ENCODE measurements around the gene RNF44.
"Not testable (repeated sequence)": the region's sequence is repeated elsewhere in the genome, so short reads cannot be mapped to it uniquely, and the experiment has no call there.

The RNF44 gene

DNA sequence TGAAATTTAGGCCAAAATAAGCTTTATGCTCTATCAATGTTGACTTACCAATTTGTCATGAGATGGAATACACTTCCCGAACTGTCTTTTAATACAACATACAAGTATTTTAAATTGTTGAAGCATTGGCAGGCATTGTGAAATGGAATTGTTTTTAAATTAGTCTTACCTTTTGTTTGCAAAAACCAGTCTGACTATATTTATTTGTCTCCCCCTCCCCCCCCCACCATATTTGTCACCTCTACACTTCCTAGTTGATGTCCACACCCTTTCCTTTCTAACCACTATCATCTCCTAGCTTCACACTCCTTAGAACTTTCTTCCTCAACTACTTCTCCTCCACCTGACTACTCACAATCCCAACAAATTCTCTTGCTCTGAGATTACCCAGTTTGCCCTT, 48.1 kb downstream of the RNF44 start:
- Histone ChIP-seq H3K9me3 (ENCODE audit: low read length) (no peaks in the 10 kb centered on the region), H3K36me3 (ENCODE audit: insufficient read depth, low read length) (peaks cover 79% of the 10 kb centered on the region), H2AFZ (ENCODE audit: low read depth, low read length) (no peak overlapping the region), H3K4me1 (ENCODE audit: insufficient read depth, low read length) (no peaks in the 10 kb centered on the region), H3K27me3 (ENCODE audit: insufficient read depth, low read length) (no peaks in the 10 kb centered on the region), H3K4me3 (ENCODE audit: low read length) (no peak overlapping the region)

DNA sequence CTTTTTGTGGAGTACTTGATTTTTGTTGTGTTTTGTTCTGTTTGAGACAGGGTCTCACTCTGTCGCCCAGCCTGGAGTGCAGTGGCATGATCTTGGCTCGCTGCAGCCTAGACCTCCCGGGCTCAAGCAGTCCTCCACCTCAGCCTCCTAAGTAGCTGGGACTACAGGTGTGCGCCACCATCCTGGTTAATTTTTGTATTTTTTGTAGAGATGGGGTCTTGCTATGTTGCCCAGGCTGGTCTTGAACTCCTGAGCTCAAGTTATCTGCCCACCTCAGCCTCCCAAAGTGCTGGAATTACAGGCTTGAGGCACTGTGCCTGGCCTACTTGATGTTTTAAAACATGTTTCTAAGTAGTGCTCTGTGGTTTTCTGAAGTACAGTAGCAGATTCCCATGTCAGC, 50.0 kb downstream of the RNF44 start:
- H2AFZ ChIP-seq (ENCODE audit: low read depth, low read length); H3K4me3 ChIP-seq (ENCODE audit: low read length); H3K9me3 ChIP-seq (ENCODE audit: low read length); H3K4me1 ChIP-seq (ENCODE audit: insufficient read depth, low read length); H3K27me3 ChIP-seq (ENCODE audit: insufficient read depth, low read length): not testable (repeated sequence)
- peaks cover 66% of the 10 kb centered on the region for H3K36me3 ChIP-seq (ENCODE audit: insufficient read depth, low read length)

DNA sequence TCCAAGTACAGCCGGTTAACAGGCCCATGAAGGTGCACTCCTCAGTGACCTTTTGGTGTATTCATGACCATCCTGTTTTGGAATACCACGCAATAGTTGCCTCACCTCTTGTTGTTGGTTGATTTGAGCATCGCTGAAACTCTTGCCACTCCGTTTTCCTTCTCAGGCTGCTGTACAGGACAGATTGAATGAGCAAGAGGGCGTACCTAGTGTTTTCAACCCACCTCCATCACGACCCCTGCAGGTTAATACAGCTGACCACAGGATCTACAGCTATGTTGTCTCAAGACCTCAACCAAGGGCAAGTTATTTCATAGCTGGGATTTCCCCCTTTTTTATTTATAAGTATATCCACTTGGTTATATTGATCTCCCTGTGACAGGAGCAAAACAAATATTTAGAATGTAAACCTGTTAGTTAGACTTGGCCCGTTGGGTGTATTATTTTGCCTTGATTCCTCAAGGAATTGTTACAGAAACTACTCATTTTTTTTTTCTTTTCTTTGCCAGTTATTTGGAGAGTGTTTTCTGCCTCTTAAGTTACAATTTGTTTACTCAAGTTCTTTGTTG, 50.9 kb downstream of the RNF44 start:
- Histone ChIP-seq H3K27me3 (ENCODE audit: insufficient read depth, low read length) (no peaks in the 10 kb centered on the region), H3K9me3 (ENCODE audit: low read length) (no peaks in the 10 kb centered on the region), H3K4me1 (ENCODE audit: insufficient read depth, low read length) (no peaks in the 10 kb centered on the region), H2AFZ (ENCODE audit: low read depth, low read length) (no peak overlapping the region), H3K36me3 (ENCODE audit: insufficient read depth, low read length) (peaks cover 64% of the 10 kb centered on the region), H3K4me3 (ENCODE audit: low read length) (no peak overlapping the region)

DNA sequence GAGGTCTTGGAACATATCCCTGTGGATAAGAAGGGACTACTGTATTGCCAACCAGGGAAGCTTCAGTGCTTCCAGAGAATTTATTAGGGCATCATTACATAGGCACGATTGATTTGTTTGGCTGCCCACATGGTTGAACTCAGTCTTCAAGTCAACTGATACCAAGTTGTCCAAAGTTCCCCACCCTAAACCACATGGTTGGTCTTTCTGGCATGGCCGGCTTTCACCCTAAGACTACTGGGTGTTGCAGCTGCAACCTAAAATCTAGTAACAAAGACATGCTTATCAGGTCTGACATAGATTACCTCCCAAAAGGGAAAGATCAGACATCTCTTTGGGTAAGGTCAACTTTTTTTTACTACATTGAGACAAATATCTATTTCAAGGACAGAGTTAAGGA, 52.0 kb downstream of the RNF44 start:
- H3K36me3 ChIP-seq (ENCODE audit: insufficient read depth, low read length) = peaks cover 58% of the 10 kb centered on the region
- H3K4me3 ChIP-seq (ENCODE audit: low read length) = no peak overlapping the region
- H3K27me3 ChIP-seq (ENCODE audit: insufficient read depth, low read length) = no peaks in the 10 kb centered on the region
- H2AFZ ChIP-seq (ENCODE audit: low read depth, low read length) = no peak overlapping the region
- no peaks in the 10 kb centered on the region for H3K4me1 ChIP-seq (ENCODE audit: insufficient read depth, low read length)
- no peaks in the 10 kb centered on the region for H3K9me3 ChIP-seq (ENCODE audit: low read length)

DNA sequence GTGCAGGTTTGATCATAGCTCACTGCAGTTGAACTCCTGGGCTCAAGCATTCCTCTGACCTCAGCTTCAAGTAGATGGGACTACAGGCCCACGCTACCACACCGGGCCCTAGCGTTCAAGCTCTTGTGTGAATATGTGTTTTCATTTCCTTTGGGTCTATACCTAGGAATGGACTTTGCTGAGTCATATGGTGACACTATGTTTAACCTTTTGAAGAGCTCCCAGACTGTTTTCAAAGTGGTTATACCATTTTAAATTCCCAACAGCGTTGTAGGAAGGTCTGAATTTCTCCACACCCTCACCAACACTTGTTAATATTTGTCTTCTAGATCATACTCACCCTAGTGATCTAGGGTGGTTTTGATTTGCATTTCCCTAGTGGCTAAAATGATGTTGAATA, 55.5 kb downstream of the RNF44 start:
- H3K36me3 ChIP-seq (ENCODE audit: insufficient read depth, low read length) = peaks cover 46% of the 10 kb centered on the region
- H3K27me3 ChIP-seq (ENCODE audit: insufficient read depth, low read length) = no peaks in the 10 kb centered on the region
- H3K9me3 ChIP-seq (ENCODE audit: low read length) = no peaks in the 10 kb centered on the region
- no peaks in the 10 kb centered on the region for H3K4me1 ChIP-seq (ENCODE audit: insufficient read depth, low read length)
- H2AFZ ChIP-seq (ENCODE audit: low read depth, low read length) = no peak overlapping the region
- H3K4me3 ChIP-seq (ENCODE audit: low read length) = no peak overlapping the region
